Measurements from ENCODE around the gene CTNND2.

DNA sequence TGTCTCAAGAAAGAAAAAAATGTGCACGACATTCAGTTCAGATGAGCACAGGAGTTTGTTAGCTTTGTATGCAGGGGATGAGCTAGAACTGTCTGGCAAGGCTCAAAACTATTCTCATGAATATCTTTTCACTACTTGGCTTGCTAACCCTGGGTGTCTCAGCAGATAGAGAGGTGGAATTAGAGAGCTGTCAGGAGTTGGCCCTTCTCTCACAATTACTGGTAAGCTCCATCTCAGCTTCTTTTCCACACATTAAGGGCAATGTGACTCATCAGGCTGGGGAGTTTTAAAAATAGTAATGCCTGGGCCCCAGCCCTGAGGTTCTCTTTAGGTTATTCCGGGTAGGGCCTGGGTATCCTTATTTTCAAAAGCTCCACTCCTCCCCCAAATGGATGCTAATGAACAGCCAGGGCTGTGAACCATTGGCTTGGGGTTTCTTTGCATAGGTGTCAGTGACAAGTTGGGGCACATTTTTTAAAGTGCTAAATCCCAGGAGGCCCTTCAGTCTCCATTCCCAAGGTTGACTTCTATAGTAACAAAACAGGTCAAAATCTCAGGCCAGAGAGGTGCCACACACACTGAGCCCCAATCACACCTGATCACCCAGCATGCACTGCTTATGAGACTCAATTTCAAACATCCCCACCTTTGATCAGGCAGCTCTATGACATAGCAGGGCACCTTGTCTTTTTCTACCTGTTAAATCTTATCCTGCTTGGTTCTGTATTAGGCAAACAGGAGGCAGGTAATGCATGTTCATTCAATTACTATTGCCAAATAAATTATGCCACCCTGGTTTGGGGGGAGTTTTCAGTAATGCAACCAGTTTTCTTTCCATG lies 903.5 kb downstream of the CTNND2 start:
- TF ChIP-seq, protein P1, sequence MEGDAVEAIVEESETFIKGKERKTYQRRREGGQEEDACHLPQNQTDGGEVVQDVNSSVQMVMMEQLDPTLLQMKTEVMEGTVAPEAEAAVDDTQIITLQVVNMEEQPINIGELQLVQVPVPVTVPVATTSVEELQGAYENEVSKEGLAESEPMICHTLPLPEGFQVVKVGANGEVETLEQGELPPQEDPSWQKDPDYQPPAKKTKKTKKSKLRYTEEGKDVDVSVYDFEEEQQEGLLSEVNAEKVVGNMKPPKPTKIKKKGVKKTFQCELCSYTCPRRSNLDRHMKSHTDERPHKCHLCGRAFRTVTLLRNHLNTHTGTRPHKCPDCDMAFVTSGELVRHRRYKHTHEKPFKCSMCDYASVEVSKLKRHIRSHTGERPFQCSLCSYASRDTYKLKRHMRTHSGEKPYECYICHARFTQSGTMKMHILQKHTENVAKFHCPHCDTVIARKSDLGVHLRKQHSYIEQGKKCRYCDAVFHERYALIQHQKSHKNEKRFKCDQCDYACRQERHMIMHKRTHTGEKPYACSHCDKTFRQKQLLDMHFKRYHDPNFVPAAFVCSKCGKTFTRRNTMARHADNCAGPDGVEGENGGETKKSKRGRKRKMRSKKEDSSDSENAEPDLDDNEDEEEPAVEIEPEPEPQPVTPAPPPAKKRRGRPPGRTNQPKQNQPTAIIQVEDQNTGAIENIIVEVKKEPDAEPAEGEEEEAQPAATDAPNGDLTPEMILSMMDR (IDR thresholded peaks at IDR 0.05 in 4 of 5, conservative IDR thresholded peaks at IDR 0.05 in 1 of 5): no peak
- TF ChIP-seq POLR2A (IDR thresholded peaks at IDR 0.05): no peak
